ENCODE data around the gene RNF31. TPM values are rescaled to one million over a fixed set of nuclear protein-coding genes. Genes with fewer than 3 reads are reported as not detected.
A peak's percentile ranks its signal among the peaks of the same experiment; 100 is the strongest.

RNF31 gene
- total and polyA plus RNA-seq, 2 donors (not counting 1 experiment from before 2014, with no cell fraction given), result 69.8 to 103 TPM

DNA sequence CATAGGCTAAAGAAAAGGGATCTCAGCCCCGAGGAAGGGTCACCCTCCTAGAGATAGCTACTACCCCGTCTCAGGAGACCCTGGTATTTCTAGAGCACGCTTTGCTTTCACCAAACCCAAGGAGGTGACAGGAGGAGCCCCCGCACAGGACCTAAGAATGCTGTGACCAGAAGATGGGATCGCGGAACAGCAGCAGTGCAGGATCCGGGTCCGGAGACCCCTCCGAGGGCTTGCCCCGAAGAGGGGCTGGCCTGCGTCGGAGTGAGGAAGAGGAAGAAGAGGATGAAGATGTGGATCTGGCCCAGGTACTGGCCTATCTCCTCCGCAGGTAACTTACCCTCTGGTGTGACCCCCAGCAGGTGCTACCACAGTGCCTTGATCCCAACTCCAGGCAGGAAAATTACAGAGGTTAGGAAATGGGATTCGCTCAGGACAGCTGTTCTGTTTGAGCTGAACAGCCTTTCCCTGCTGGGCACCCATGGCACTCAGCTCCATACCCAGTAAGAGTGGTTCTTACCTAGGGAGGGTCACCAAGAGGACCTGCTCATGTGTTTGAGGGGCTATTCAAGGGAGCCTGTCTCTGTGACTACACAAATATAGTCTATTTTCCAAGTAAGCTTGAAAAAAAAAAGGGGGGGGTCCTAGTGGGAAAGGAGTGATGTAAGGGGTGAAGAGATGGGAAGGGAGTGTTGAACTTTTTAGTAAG lies 31.7 kb upstream of the RNF31 start:
- H3K4me3 Mint-ChIP-seq, result peak overlapping the region; percentile 93
- Histone ChIP-seq H4K20me1 (ENCODE audit: control insufficient read depth, insufficient read depth, low read length, poor library complexity, severe bottlenecking) (peaks cover 13% of the 10 kb centered on the region), H3K27me3 (replicated peaks in 1 of 4; ENCODE audit: control extremely low read depth in 1 of 4, control insufficient read depth in 3 of 4, insufficient read depth in 4 of 4, low read length in 3 of 4) (no peaks in the 10 kb centered on the region), H3K9ac (ENCODE audit: low read length) (peak overlapping the region; percentile 98), H3K36me3 (replicated peaks in 1 of 2; ENCODE audit: control extremely low read depth in 1 of 2, control insufficient read depth in 1 of 2, extremely low read depth in 1 of 2, insufficient read depth in 2 of 2, low read length in 1 of 2) (peaks cover under 1 to 37% of the 10 kb centered on the region in 2 experiments), H3K9me3 (ENCODE audit: control extremely low read depth in 1 of 3, control insufficient read depth in 2 of 3, insufficient read depth in 1 of 3, low read length in 2 of 3) (no peaks in the 10 kb centered on the region), H3K4me3 (ENCODE audit: control extremely low read depth in 1 of 5, extremely low read depth in 1 of 5, insufficient read depth in 1 of 5, low read depth in 2 of 5, low read length in 4 of 5) (peak overlapping the region; percentile 88 to 99 (median 97)), H3K27ac (ENCODE audit: low read length in 2 of 2) (peak overlapping the region; percentile 99 to 100), H3K4me1 (ENCODE audit: control insufficient read depth in 2 of 2, insufficient read depth in 2 of 2, low read length in 2 of 2) (peaks cover 17 to 25% of the 10 kb centered on the region in 2 donors), H2AFZ (ENCODE audit: insufficient read depth, low read depth, low read length, poor library complexity, severe bottlenecking) (peak overlapping the region; percentile 82), H3K4me2 (replicated peaks; ENCODE audit: low read depth, low read length, poor library complexity, severe bottlenecking) (peak overlapping the region; percentile 95), H3K79me2 (ENCODE audit: control insufficient read depth, insufficient read depth, low read length) (peaks cover 37% of the 10 kb centered on the region)
- peak overlapping the region; percentile 100 for H3K27ac Mint-ChIP-seq
- H3K9me3 Mint-ChIP-seq (ENCODE audit: insufficient read depth), result no peaks in the 10 kb centered on the region
- no peak for ATAC-seq (ENCODE audit: low read depth)
- DNase-seq, result no peak
- H3K4me1 Mint-ChIP-seq, result peaks cover 26% of the 10 kb centered on the region
- ChIA-PET CTCF (interaction anchor here (0.8 to 4.1 kb wide), 19 partner anchors 8 to 195 kb away, joined by 3 to 37 read pairs (median 5); partner anchors contain the start of genes CARMIL3, CIDEB, EMC9 and IRF9), POLR2A (interaction anchor here (0.9 to 2.9 kb wide), 13 partner anchors 10 to 174 kb away, joined by 3 to 49 read pairs (median 15); partner anchors contain the start of genes EMC9, IRF9, MDP1 and PCK2)
- intact Hi-C loops (cut with micrococcal nuclease), result loop anchor here (1.0 to 10.0 kb wide), 6 partner anchors 56 to 561 kb away; partner anchors contain the start of genes GMPR2, NEDD8, SDR39U1 and THTPA
- TF ChIP-seq, protein P1, sequence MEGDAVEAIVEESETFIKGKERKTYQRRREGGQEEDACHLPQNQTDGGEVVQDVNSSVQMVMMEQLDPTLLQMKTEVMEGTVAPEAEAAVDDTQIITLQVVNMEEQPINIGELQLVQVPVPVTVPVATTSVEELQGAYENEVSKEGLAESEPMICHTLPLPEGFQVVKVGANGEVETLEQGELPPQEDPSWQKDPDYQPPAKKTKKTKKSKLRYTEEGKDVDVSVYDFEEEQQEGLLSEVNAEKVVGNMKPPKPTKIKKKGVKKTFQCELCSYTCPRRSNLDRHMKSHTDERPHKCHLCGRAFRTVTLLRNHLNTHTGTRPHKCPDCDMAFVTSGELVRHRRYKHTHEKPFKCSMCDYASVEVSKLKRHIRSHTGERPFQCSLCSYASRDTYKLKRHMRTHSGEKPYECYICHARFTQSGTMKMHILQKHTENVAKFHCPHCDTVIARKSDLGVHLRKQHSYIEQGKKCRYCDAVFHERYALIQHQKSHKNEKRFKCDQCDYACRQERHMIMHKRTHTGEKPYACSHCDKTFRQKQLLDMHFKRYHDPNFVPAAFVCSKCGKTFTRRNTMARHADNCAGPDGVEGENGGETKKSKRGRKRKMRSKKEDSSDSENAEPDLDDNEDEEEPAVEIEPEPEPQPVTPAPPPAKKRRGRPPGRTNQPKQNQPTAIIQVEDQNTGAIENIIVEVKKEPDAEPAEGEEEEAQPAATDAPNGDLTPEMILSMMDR (IDR thresholded peaks at IDR 0.05), result no peak
- no peaks in the 10 kb centered on the region for H3K27me3 Mint-ChIP-seq
- 4% methylated on average over 12 of the region's 14 CpGs for WGBS (ENCODE audit: insufficient coverage)
